ENCODE results near the gene TRABD2B.

Gene TRABD2B

DNA sequence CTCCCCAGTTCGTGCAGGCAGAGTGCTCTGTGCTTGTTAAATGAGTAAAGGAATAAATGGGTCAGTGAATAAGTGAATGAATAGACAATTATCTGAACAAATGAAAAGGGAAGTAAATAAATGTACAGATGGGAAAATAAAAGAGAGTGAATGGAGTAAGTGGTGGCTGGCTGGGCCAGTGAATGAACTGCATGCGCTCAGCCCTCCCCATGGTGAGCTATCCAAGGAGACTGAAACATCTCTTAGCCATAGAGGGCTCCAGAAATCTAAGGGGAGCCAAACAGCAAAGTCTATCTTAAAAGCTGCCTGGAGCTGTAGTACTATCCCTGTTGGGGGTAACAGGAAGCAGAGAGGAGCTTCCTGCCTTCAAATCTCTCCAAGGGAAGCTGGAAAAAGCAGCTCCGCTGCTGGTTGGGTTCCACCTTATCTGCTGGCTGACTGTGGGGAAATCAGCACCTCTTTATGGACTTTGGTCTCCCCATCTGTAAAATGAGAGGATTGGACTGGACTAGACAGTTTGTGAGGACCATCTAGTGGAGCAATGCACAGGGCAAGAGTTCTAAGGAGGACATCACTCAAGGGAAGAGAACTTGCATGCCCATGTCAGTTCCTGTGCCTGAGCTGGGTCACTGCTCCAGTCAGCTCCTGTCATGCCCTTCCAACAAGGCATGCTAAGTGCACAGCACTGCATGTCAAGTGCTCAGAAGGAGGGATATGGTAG, 77.9 kb downstream of the TRABD2B start:
- H3K27ac ChIP-seq (replicated peaks; ENCODE audit: low read length): no peak overlapping the region

DNA sequence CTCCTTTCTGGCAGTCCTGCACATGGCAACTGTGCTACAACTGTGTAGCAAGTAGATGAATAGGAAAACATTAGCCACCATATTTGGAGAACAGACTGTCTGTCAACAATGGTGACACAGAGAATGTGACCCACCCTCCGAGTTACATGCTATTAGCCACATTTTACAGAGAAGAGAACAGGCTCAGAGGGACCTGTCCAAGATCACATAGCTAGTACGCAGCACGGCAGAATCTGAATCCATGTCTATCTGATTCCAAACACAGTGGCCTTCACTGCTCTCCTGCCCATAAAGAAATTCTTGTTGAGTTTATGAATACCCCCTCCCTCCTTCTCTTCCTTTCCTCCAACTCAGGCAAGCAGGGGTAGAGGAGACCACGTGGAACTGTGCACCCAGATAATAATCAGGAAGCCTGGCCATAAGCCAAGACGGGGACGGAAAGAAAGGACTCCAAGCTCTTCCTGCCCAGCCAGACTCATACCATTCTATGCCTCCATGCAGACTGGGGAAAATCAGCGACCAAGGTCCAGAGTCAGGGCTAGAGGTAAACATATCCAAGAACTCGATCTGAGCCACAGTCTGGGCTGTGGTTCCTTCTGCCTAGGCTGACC, 78.8 kb downstream of the TRABD2B start:
- no peak overlapping the region for H2BK15ac ChIP-seq (ENCODE audit: low read length)
- H2BK120ac ChIP-seq (ENCODE audit: low read depth, low read length): no peak overlapping the region
- H3K4me3 ChIP-seq (ENCODE audit: low read length in 2 of 2): no peak overlapping the region
- H3K27me3 ChIP-seq (ENCODE audit: control insufficient read depth in 3 of 3, insufficient read depth in 3 of 3, low read depth in 1 of 3, low read length in 3 of 3): no peaks in the 10 kb centered on the region
- no peak overlapping the region for H4K91ac ChIP-seq (ENCODE audit: low read depth, low read length, poor library complexity)
- no peak overlapping the region for H3K27ac ChIP-seq (replicated peaks; ENCODE audit: low read length)
- H3K23ac ChIP-seq (ENCODE audit: low read depth, low read length, poor library complexity): no peak overlapping the region
- no peak overlapping the region for H3K4me2 ChIP-seq (ENCODE audit: insufficient read depth, low read length, poor library complexity, severe bottlenecking)
- H2BK12ac ChIP-seq (ENCODE audit: low read length): no peak overlapping the region
- no peaks in the 10 kb centered on the region for H3K79me1 ChIP-seq (ENCODE audit: low read depth, low read length)
- H2BK5ac ChIP-seq (ENCODE audit: low read length): no peak overlapping the region
- no peak overlapping the region for H3K18ac ChIP-seq (ENCODE audit: low read length)
- DNase-seq (ENCODE audit: low spot score): no peak
- H3K4ac ChIP-seq (ENCODE audit: low read length): no peak overlapping the region
- peaks cover 0 to 17% of the 10 kb centered on the region in 2 donors for H3K4me1 ChIP-seq (ENCODE audit: control insufficient read depth in 2 of 2, insufficient read depth in 1 of 2, low read depth in 1 of 2, low read length in 2 of 2)
- H3K9me3 ChIP-seq (replicated peaks in 1 of 2; ENCODE audit: control insufficient read depth in 2 of 2, insufficient read depth in 1 of 2, low read depth in 1 of 2, low read length in 2 of 2): no peaks in the 10 kb centered on the region
- WGBS, 2 donors (ENCODE audit: extremely low coverage in 2 of 2, insufficient read length in 2 of 2, insufficient replicate concordance in 1 of 2): no CpG with 5 or more reads among the region's 8 CpGs
- no peaks in the 10 kb centered on the region for H3K36me3 ChIP-seq (replicated peaks in 1 of 2; ENCODE audit: control insufficient read depth in 2 of 2, insufficient read depth in 2 of 2, low read length in 2 of 2)
- H3K9ac ChIP-seq (ENCODE audit: low read depth, low read length, poor library complexity): no peak overlapping the region
- H2AK5ac ChIP-seq (ENCODE audit: low read depth, low read length): no peak overlapping the region
- no peak overlapping the region for H3K14ac ChIP-seq (ENCODE audit: low read length)
- no peak overlapping the region for H4K8ac ChIP-seq (ENCODE audit: low read depth, low read length)
- H2AFZ ChIP-seq (ENCODE audit: low read length): no peak overlapping the region

More for the DNA sequence above, 77.9 kb downstream of the TRABD2B start:
- Histone ChIP-seq H3K9ac (ENCODE audit: low read depth, low read length, poor library complexity) (no peak overlapping the region), H2BK12ac (ENCODE audit: low read length) (no peak overlapping the region), H3K4me1 (ENCODE audit: control insufficient read depth in 2 of 2, insufficient read depth in 1 of 2, low read depth in 1 of 2, low read length in 2 of 2) (peaks cover 0 to 13% of the 10 kb centered on the region in 2 donors), H2BK15ac (ENCODE audit: low read length) (no peak overlapping the region), H2AFZ (ENCODE audit: low read length) (no peak overlapping the region), H3K4ac (ENCODE audit: low read length) (no peak overlapping the region), H2BK5ac (ENCODE audit: low read length) (no peak overlapping the region), H2BK120ac (ENCODE audit: low read depth, low read length) (no peak overlapping the region), H3K4me2 (ENCODE audit: insufficient read depth, low read length, poor library complexity, severe bottlenecking) (no peak overlapping the region), H3K4me3 (ENCODE audit: low read length in 2 of 2) (no peak overlapping the region), H3K9me3 (replicated peaks in 1 of 2; ENCODE audit: control insufficient read depth in 2 of 2, insufficient read depth in 1 of 2, low read depth in 1 of 2, low read length in 2 of 2) (no peaks in the 10 kb centered on the region), H2AK5ac (ENCODE audit: low read depth, low read length) (no peak overlapping the region), H3K14ac (ENCODE audit: low read length) (no peak overlapping the region), H4K8ac (ENCODE audit: low read depth, low read length) (no peak overlapping the region), H3K27me3 (ENCODE audit: control insufficient read depth in 3 of 3, insufficient read depth in 3 of 3, low read depth in 1 of 3, low read length in 3 of 3) (no peaks in the 10 kb centered on the region), H4K91ac (ENCODE audit: low read depth, low read length, poor library complexity) (no peak overlapping the region), H3K36me3 (replicated peaks in 1 of 2; ENCODE audit: control insufficient read depth in 2 of 2, insufficient read depth in 2 of 2, low read length in 2 of 2) (no peaks in the 10 kb centered on the region), H3K18ac (ENCODE audit: low read length) (no peak overlapping the region), H3K23ac (ENCODE audit: low read depth, low read length, poor library complexity) (no peak overlapping the region), H3K79me1 (ENCODE audit: low read depth, low read length) (no peaks in the 10 kb centered on the region)
- no peak for DNase-seq (ENCODE audit: low spot score)
- no CpG with 5 or more reads among the region's 3 CpGs for WGBS, 2 donors (ENCODE audit: extremely low coverage in 2 of 2, insufficient read length in 2 of 2, insufficient replicate concordance in 1 of 2)

DNA sequence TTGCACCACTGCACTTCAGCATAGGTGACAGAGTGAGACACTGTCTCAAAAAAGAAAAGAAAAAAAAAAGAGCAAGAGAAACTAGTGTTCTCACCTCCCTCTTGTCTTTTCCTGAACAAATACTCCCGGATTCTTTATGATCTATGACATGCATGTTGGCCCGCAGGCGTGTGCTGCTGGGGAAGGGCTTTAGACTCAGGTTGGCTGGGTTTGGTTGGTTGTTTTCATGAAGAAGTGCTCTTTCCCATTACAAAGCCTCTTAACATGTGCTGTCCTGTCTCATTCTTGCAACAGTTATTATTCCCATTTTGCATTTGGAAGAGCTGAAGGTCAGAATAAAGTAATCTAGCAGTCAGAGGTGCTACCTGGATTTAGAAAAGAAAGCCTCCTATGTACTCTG, 79.5 kb downstream of the TRABD2B start:
- Histone ChIP-seq H3K18ac (ENCODE audit: low read length) (no peak overlapping the region), H3K27ac (replicated peaks; ENCODE audit: low read length) (no peak overlapping the region), H2BK5ac (ENCODE audit: low read length) (no peak overlapping the region), H3K79me1 (ENCODE audit: low read depth, low read length) (no peaks in the 10 kb centered on the region), H3K4me2 (ENCODE audit: insufficient read depth, low read length, poor library complexity, severe bottlenecking) (no peak overlapping the region), H3K23ac (ENCODE audit: low read depth, low read length, poor library complexity) (no peak overlapping the region), H3K9me3 (replicated peaks in 1 of 2; ENCODE audit: control insufficient read depth in 2 of 2, insufficient read depth in 1 of 2, low read depth in 1 of 2, low read length in 2 of 2) (no peaks in the 10 kb centered on the region), H3K4ac (ENCODE audit: low read length) (no peak overlapping the region), H2BK120ac (ENCODE audit: low read depth, low read length) (no peak overlapping the region), H4K91ac (ENCODE audit: low read depth, low read length, poor library complexity) (no peak overlapping the region), H2BK15ac (ENCODE audit: low read length) (no peak overlapping the region), H3K27me3 (ENCODE audit: control insufficient read depth in 3 of 3, insufficient read depth in 3 of 3, low read depth in 1 of 3, low read length in 3 of 3) (no peaks in the 10 kb centered on the region), H3K9ac (ENCODE audit: low read depth, low read length, poor library complexity) (no peak overlapping the region), H3K36me3 (replicated peaks in 1 of 2; ENCODE audit: control insufficient read depth in 2 of 2, insufficient read depth in 2 of 2, low read length in 2 of 2) (no peaks in the 10 kb centered on the region), H3K4me3 (ENCODE audit: low read length in 2 of 2) (no peak overlapping the region), H3K14ac (ENCODE audit: low read length) (no peak overlapping the region), H2AFZ (ENCODE audit: low read length) (no peak overlapping the region), H2BK12ac (ENCODE audit: low read length) (no peak overlapping the region), H2AK5ac (ENCODE audit: low read depth, low read length) (no peak overlapping the region), H4K8ac (ENCODE audit: low read depth, low read length) (no peak overlapping the region), H3K4me1 (ENCODE audit: control insufficient read depth in 2 of 2, insufficient read depth in 1 of 2, low read depth in 1 of 2, low read length in 2 of 2) (peaks cover 0 to 23% of the 10 kb centered on the region in 2 donors)
- WGBS, 2 donors (ENCODE audit: extremely low coverage in 2 of 2, insufficient read length in 2 of 2, insufficient replicate concordance in 1 of 2): no CpG with 5 or more reads among the region's 3 CpGs
- DNase-seq (ENCODE audit: low spot score): no peak

DNA sequence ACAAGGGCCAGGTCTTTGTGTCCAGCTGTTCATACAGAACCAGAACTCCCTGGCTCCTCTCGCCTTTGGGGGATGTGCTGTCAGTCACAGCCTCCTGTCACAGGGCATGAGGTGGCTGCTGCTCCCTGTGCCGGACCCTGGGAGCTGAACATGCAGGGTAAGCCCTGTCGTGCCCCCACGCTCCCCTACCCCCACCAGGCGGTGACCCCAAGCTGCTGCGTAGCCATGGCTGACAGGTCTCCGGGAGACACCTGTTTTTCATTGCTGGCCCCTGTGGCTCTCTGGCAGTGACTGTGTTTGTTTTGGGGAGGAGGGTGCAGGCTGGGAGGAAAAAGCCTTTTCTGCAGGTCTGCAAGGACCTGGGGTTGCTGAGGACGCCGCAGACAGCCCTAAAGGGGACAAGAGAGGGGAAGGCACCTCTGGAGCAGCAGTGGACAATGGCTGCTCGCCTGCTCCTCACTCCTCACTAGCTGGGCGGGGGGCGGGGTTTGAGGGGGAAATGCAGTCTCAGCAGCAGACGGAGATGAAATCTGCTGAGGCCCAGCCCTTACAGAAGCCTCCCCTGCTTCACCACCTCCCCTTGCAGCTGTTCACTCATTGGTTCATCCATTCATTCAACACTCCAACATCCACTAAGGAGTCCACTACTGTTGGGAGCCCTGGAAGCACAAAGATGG, 81.4 kb downstream of the TRABD2B start:
- Histone ChIP-seq H4K8ac (ENCODE audit: low read depth, low read length) (no peak overlapping the region), H3K18ac (ENCODE audit: low read length) (peak overlapping the region; percentile 89), H3K36me3 (replicated peaks in 1 of 2; ENCODE audit: control insufficient read depth in 2 of 2, insufficient read depth in 2 of 2, low read length in 2 of 2) (no peaks in the 10 kb centered on the region), H2AK5ac (ENCODE audit: low read depth, low read length) (no peak overlapping the region), H3K79me1 (ENCODE audit: low read depth, low read length) (no peaks in the 10 kb centered on the region), H3K4me3 (ENCODE audit: low read length in 2 of 2) (no peak overlapping the region), H3K23ac (ENCODE audit: low read depth, low read length, poor library complexity) (no peak overlapping the region), H3K27me3 (ENCODE audit: control insufficient read depth in 3 of 3, insufficient read depth in 3 of 3, low read depth in 1 of 3, low read length in 3 of 3) (no peaks in the 10 kb centered on the region), H2BK5ac (ENCODE audit: low read length) (peak overlapping the region; percentile 62), H2BK120ac (ENCODE audit: low read depth, low read length) (no peak overlapping the region), H3K9me3 (replicated peaks in 1 of 2; ENCODE audit: control insufficient read depth in 2 of 2, insufficient read depth in 1 of 2, low read depth in 1 of 2, low read length in 2 of 2) (no peaks in the 10 kb centered on the region), H3K4me1 (ENCODE audit: control insufficient read depth in 2 of 2, insufficient read depth in 1 of 2, low read depth in 1 of 2, low read length in 2 of 2) (peaks cover 0 to 35% of the 10 kb centered on the region in 2 donors), H2BK15ac (ENCODE audit: low read length) (no peak overlapping the region), H3K14ac (ENCODE audit: low read length) (no peak overlapping the region), H3K4ac (ENCODE audit: low read length) (no peak overlapping the region), H3K9ac (ENCODE audit: low read depth, low read length, poor library complexity) (no peak overlapping the region), H2BK12ac (ENCODE audit: low read length) (no peak overlapping the region), H4K91ac (ENCODE audit: low read depth, low read length, poor library complexity) (no peak overlapping the region), H3K27ac (replicated peaks; ENCODE audit: low read length) (no peak overlapping the region), H3K4me2 (ENCODE audit: insufficient read depth, low read length, poor library complexity, severe bottlenecking) (no peak overlapping the region), H2AFZ (ENCODE audit: low read length) (peak overlapping the region; percentile 26)
- no CpG with 5 or more reads among the region's 13 CpGs for WGBS, 2 donors (ENCODE audit: extremely low coverage in 2 of 2, insufficient read length in 2 of 2, insufficient replicate concordance in 1 of 2)
- DNase-seq (ENCODE audit: low spot score): no peak

Data from neuronal stem cell (in vitro differentiated cells).